Measurements from ENCODE around the gene MAP1LC3B.

GRCh38 chr16:87418644-87419043, 26.5 kb downstream of the MAP1LC3B start:
- TF ChIP-seq CTCF (conservative IDR thresholded peaks at IDR 0.05; ENCODE audit: low read length): no peak
- TF ChIP-seq EZH2phosphoT487 (IDR thresholded peaks at IDR 0.05; ENCODE audit: borderline replicate concordance): no peak

Data from Loucy (cell line).